Peyer's patch (tissue), 4 donors: Measurements from ENCODE around the gene NPTXR. TPM values are rescaled to one million over a fixed set of nuclear protein-coding genes. Genes with fewer than 3 reads are reported as not detected.

Experiments used
- DNase-seq, 3 donors: peaks; one replicate each; pipeline ENCODE4 v3.0.0-alpha.2; 2017 to 2019
- H3K27ac ChIP-seq, 4 donors: fragments of 200-600 bp; sonication (generic); one replicate each; pipeline ENCODE4 v1.5.1; 2016 to 2019
- H3K27me3 ChIP-seq, 2 donors: fragments of 200-600 bp; sonication (generic); one replicate each; pipeline ENCODE4 v1.5.1; 2019
- H3K36me3 ChIP-seq, 3 donors: fragments of 200-600 bp; sonication (generic); one replicate each; pipeline ENCODE4 v1.5.1; 2016 to 2019
- H3K4me1 ChIP-seq, 4 donors: fragments of 200-600 bp; sonication (generic); one replicate each; pipeline ENCODE4 v1.5.1; 2016 to 2019
- H3K4me3 ChIP-seq, 4 donors: fragments of 200-600 bp; sonication (generic); 1 replicate in 3 of 4; 2 replicates in 1 of 4; pipeline ENCODE4 v1.5.1; 2016 to 2019; ENCODE audit warnings: mild to moderate bottlenecking in 1 of 4
- H3K9me3 ChIP-seq, 4 donors: fragments of 200-600 bp; sonication (generic); one replicate each; pipeline ENCODE4 v1.5.1; 2016 to 2019; ENCODE audit warnings: mild to moderate bottlenecking in 1 of 4
- POLR2A ChIP-seq, 2 donors: fragments of 450-650 bp; IDR thresholded peaks; one replicate each; pipeline ENCODE4 v1.5.1; 2017; ENCODE audit warnings: antibody characterized with exemption in 2 of 2, mild to moderate bottlenecking in 2 of 2, moderate library complexity in 2 of 2
- total RNA-seq, 4 donors: library from RNA; depleted of rRNA; stranded (reverse); fragments of >200 nt; gene quantifications; one replicate each; pipeline ENCODE4 v1.1.0, GENCODE V29; 2016
- TF ChIP-seq, protein P1 (sequence below), 6 experiments: fragments of 450-650 bp in 4 of 6; fragments of 200-600 bp in 2 of 6; sonication (generic) in 1 of 6; IDR thresholded peaks; one replicate each; pipeline ENCODE4 v1.5.1; 2017 to 2019; ENCODE audit warnings: antibody characterized with exemption in 6 of 6, mild to moderate bottlenecking in 3 of 6, moderate library complexity in 1 of 6

The NPTXR gene
- total RNA-seq, 4 donors from 2014 or later, result 0.53 to 2.8 (median 1.1) TPM

DNA sequence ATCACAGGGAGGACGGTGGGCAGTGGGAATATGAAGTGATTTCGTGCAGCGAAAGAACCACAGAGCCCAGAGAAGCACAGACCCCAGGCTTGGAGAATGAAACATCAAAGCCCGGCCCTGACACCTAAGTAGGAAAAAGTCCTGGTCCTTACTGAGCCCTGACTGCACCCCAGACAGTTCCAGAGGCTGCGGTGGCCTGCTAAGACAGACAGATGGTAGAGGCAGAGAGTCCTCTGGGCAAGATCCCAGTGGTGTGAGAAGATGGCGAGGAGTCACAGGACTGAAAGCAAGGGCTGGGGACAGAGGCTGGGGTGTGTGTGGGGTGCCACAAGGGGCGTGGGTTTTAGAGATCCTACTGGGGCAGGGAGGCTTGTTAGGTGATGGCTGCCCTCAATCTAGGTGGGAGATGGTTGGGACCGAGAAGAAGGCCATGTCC lies 24.5 kb upstream of the NPTXR start:
- peak in 1 of 3 donors; percentile 41 for DNase-seq
- peaks cover 0 to 17% (median 0%) of the 10 kb centered on the region in 3 donors for H3K36me3 ChIP-seq
- no peaks in the 10 kb centered on the region for H3K27me3 ChIP-seq
- H3K27ac ChIP-seq, result no peak overlapping the region
- H3K4me1 ChIP-seq, result peaks cover 0 to 48% (median 13%) of the 10 kb centered on the region in 4 donors
- TF ChIP-seq, protein P1, sequence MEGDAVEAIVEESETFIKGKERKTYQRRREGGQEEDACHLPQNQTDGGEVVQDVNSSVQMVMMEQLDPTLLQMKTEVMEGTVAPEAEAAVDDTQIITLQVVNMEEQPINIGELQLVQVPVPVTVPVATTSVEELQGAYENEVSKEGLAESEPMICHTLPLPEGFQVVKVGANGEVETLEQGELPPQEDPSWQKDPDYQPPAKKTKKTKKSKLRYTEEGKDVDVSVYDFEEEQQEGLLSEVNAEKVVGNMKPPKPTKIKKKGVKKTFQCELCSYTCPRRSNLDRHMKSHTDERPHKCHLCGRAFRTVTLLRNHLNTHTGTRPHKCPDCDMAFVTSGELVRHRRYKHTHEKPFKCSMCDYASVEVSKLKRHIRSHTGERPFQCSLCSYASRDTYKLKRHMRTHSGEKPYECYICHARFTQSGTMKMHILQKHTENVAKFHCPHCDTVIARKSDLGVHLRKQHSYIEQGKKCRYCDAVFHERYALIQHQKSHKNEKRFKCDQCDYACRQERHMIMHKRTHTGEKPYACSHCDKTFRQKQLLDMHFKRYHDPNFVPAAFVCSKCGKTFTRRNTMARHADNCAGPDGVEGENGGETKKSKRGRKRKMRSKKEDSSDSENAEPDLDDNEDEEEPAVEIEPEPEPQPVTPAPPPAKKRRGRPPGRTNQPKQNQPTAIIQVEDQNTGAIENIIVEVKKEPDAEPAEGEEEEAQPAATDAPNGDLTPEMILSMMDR (IDR thresholded peaks at IDR 0.05), result no peak
- no peak for TF ChIP-seq POLR2A (IDR thresholded peaks at IDR 0.05)
- H3K9me3 ChIP-seq, result no peaks in the 10 kb centered on the region
- no peak overlapping the region for H3K4me3 ChIP-seq

DNA sequence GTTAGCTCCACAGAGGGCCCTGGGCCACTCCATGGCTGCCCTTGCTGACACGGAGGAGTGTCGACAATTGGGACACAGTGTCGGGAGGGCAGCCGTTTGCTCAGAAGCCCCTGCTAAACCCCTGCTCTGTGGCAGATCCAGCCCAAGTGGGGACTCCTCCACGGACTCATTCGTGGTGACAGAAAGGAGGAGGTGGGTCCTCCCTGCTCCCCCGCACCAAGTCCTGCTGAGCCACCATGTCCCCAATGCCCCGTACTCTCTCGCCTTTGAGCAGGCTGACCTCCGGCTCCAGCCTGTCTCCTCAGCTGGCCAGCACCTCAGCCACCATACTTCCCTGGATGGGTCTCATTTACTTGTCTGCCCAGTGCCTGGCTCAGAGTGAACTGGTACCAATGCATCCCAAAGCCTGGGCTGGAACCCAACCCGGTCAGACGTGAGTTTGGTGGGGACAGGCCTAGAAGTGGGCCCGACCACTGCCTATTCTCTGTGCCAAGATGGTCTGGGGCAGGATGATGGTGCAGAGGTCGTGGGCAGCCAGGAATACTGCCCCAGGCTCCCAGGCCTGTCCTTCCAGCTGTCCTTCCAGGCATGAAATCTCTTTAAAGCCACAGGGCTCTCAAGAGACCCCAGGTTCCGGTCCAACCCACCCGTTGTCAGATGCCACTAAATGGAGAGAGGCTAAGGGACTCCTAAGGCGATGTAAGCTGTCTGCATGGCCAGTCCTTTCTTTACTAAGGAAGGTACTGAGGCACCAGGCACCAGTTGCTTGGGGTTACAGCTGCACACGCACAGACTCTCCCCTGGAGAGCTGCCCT lies 23.9 kb upstream of the NPTXR start:
- peak in 1 of 3 donors; percentile 38 for DNase-seq

DNA sequence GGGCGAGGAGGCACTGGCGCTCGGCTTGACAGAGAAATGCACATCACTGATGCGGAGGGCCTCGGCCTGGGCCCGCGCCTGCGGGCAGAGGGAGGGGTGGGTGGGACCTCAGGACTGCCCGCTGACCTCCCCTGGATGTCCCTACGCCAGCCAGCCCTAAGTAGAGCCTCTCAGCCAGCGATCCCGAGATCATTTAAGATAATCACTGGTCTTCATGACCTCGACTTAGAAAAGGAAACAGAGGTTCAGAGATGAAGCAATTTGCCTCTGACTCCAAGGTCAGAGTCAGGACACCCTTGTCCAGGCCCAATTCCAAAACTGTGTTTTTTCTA lies 23.3 kb upstream of the NPTXR start:
- no peak for DNase-seq

More for the DNA sequence above, 23.9 kb upstream of the NPTXR start:
- Histone ChIP-seq H3K36me3 (peaks cover 0 to 17% (median 0%) of the 10 kb centered on the region in 3 donors), H3K27ac (no peak overlapping the region), H3K4me1 (peaks cover 0 to 50% (median 13%) of the 10 kb centered on the region in 4 donors), H3K4me3 (no peak overlapping the region), H3K9me3 (no peaks in the 10 kb centered on the region), H3K27me3 (no peaks in the 10 kb centered on the region)
- TF ChIP-seq POLR2A (IDR thresholded peaks at IDR 0.05), result no peak
- TF ChIP-seq, protein P1 (IDR thresholded peaks at IDR 0.05), result no peak

DNA sequence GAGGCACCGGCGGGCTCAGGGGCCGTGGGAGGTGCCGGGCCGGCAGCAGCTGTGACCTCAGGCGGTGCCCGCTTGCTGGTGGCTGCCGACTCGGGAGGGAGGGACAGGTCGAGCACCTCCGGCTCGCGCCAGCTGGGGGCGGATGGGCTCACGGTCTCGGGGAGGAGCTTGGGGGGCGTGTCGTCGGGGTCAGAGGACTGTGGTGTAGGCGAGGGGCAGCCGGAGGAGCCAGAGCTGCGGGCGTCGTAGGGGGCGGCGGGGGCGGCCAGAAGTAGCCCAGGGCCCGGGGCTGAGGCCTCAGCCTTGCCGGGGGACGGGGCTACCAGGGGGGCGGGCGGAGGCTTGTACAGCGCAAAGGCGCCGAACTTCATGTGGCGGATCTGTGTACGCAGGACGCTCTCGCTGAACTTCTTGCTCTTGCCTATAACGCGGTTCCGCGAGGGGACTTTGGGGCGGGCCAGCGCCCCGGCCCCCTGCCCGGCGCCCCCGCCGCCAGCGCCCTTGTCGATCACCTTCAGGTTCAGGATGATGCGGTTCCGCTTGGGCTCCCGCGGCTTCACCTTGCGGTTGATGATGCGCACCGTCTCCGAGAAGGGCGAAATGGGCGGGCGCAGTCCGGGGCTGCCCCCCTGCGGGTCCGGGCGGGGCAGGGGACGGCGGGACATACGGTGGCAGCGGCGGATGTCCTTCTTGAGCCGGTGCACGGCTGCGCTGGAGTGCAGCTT lies 22.7 kb upstream of the NPTXR start:
- no peaks in the 10 kb centered on the region for H3K27me3 ChIP-seq
- H3K4me1 ChIP-seq, result peaks cover 0 to 53% (median 13%) of the 10 kb centered on the region in 4 donors
- H3K9me3 ChIP-seq, result no peaks in the 10 kb centered on the region
- peaks cover 0 to 17% (median 0%) of the 10 kb centered on the region in 3 donors for H3K36me3 ChIP-seq
- no peak for DNase-seq
- TF ChIP-seq, protein P1 (IDR thresholded peaks at IDR 0.05), result no peak
- TF ChIP-seq POLR2A (IDR thresholded peaks at IDR 0.05), result no peak
- no peak overlapping the region for H3K27ac ChIP-seq
- no peak overlapping the region for H3K4me3 ChIP-seq

More for the DNA sequence above, 23.3 kb upstream of the NPTXR start:
- Histone ChIP-seq H3K36me3 (peaks cover 0 to 17% (median 0%) of the 10 kb centered on the region in 3 donors), H3K4me3 (no peak overlapping the region), H3K27ac (no peak overlapping the region), H3K4me1 (peaks cover 0 to 53% (median 13%) of the 10 kb centered on the region in 4 donors), H3K9me3 (no peaks in the 10 kb centered on the region), H3K27me3 (no peaks in the 10 kb centered on the region)
- no peak for TF ChIP-seq POLR2A (IDR thresholded peaks at IDR 0.05)
- TF ChIP-seq, protein P1 (IDR thresholded peaks at IDR 0.05), result no peak

DNA sequence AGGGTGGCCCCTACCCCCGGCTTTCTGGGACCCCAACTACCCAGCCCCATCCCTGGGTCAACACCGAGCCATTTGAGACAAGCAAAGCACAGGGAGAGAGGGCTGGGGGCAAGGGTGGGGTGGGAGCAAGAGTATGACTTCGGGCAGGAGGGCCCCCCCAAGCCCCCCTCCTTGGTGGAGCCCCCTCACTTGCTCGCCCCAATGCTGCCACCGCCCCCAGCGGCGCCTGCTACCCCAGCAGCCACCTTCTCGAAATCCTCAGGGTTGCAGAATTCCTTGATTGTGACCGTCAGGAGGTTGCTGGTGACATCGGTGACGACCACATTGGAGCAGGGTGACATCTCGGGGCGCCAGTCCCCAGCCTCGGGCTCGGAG lies 22.2 kb upstream of the NPTXR start:
- Histone ChIP-seq H3K36me3 (peaks cover 0 to 17% (median 0%) of the 10 kb centered on the region in 3 donors), H3K27ac (no peak overlapping the region), H3K4me3 (no peak overlapping the region), H3K4me1 (peaks cover 0 to 51% (median 11%) of the 10 kb centered on the region in 4 donors), H3K9me3 (no peaks in the 10 kb centered on the region), H3K27me3 (no peaks in the 10 kb centered on the region)
- peak in 1 of 3 donors; percentile 43 for DNase-seq
- TF ChIP-seq, protein P1 (IDR thresholded peaks at IDR 0.05), result no peak
- TF ChIP-seq POLR2A (IDR thresholded peaks at IDR 0.05), result no peak
